HepG2 (cell line): Measurements from ENCODE around the gene ALX3. TPM values are rescaled to one million over a fixed set of nuclear protein-coding genes. Genes with fewer than 3 reads are reported as not detected.

Experiments used
- ATAC-seq: fragments of 200-7000 bp; cut with Tn5 transposase; 3 replicates; pipeline ENCODE4 v1.9.1; 2020; ENCODE audit warnings: mild to moderate bottlenecking, moderate library complexity
- BruUV-seq: library from RNA; stranded (reverse); fragments of 400-500 nt; replicated peaks from 2 replicates; lab custom pipeline; 2021; lab: Mats Ljungman, UMichigan
- CTCF ChIA-PET: fragments of 300-600 bp; formaldehyde crosslinking; extraction: SDS; loops from one replicate; lab custom pipeline; 2021; ENCODE audit warnings: low total read pairs, inconsistent platforms, low intra/inter-chr PET ratio; lab: Yijun Ruan, JAX
- POLR2A ChIA-PET: fragments of 350-600 bp; sonication (Branson Sonifier 250); formaldehyde crosslinking; loops from one replicate; lab custom pipeline; 2020; ENCODE audit warnings: antibody characterized with exemption, inconsistent platforms; lab: Yijun Ruan, JAX
- DNase-seq: peaks from one replicate; pipeline ENCODE4 v3.0.0-alpha.2; 2015; ENCODE audit warnings: low spot score
- FAIRE-seq: peaks from 3 replicates; lab custom pipeline; 2011; peaks lifted over from hg19 to GRCh38; lab: Jason Lieb, UNC
- H2AFZ ChIP-seq: one replicate; pipeline ENCODE4 v1.6.1; 2011; ENCODE audit warnings: low read length, inconsistent platforms
- H3K27ac ChIP-seq: fragments of 300-600 bp; 3 replicates; pipeline ENCODE4 v1.8.0; 2011; ENCODE audit warnings: mixed run types, mild to moderate bottlenecking, mixed read lengths, low read length, inconsistent platforms; ENCODE audit not compliant: insufficient read depth; ENCODE audit errors: extremely low read length
- H3K27me3 ChIP-seq, 2 experiments: fragments of 200-600 bp in 1 of 2; 2 replicates in 1 of 2; 3 replicates in 1 of 2; pipeline versions ENCODE4 v1.6.0 to v1.8.0; 2011; ENCODE audit warnings: low read length in 2 of 2, mild to moderate bottlenecking in 2 of 2, moderate library complexity in 2 of 2, inconsistent platforms in 1 of 2; ENCODE audit not compliant: insufficient read depth in 2 of 2, control insufficient read depth in 1 of 2
- H3K36me3 ChIP-seq, 2 experiments: fragments of 200-600 bp in 1 of 2; replicated peaks in 1 of 2; 2 replicates in 1 of 2; 3 replicates in 1 of 2; pipeline versions ENCODE4 v1.5.1 to v1.8.0; 2011; ENCODE audit warnings: low read length in 2 of 2, inconsistent platforms in 1 of 2; ENCODE audit not compliant: insufficient read depth in 2 of 2, control insufficient read depth in 1 of 2
- H3K4me1 ChIP-seq: 2 replicates; pipeline ENCODE4 v1.5.1; 2012; ENCODE audit warnings: low read length, inconsistent platforms; ENCODE audit not compliant: insufficient read depth
- H3K4me2 ChIP-seq: 2 replicates; pipeline ENCODE4 v1.6.0; 2011; ENCODE audit warnings: low read depth, low read length, inconsistent platforms
- H3K4me3 ChIP-seq, 3 experiments: fragments of 200-600 bp in 1 of 3; sonication (generic), shearing (Covaris generic) in 1 of 3; replicated peaks in 1 of 3; 2 replicates each; pipeline ENCODE4 v1.5.1; 2011 to 2016; ENCODE audit warnings: low read length in 3 of 3, inconsistent platforms in 2 of 3, low read depth in 2 of 3, mild to moderate bottlenecking in 2 of 3, control low read depth in 1 of 3, mixed read lengths in 1 of 3; ENCODE audit not compliant: insufficient read depth in 1 of 3
- H3K79me2 ChIP-seq: one replicate; pipeline ENCODE4 v1.6.1; 2011; ENCODE audit warnings: low read length, inconsistent platforms; ENCODE audit not compliant: insufficient read depth
- H3K9ac ChIP-seq: 2 replicates; pipeline ENCODE4 v1.6.0; 2011; ENCODE audit warnings: mild to moderate bottlenecking, low read depth, low read length, inconsistent platforms; ENCODE audit not compliant: insufficient read depth
- H3K9me3 ChIP-seq: 2 replicates; pipeline ENCODE4 v1.5.1; 2012; ENCODE audit warnings: mild to moderate bottlenecking, low read length
- H4K20me1 ChIP-seq: 2 replicates; pipeline ENCODE4 v1.6.0; 2011; ENCODE audit warnings: inconsistent platforms, mild to moderate bottlenecking, low read length, moderate library complexity; ENCODE audit not compliant: insufficient read depth
- ATF7-NPFF ChIP-seq: sonication (generic); formaldehyde crosslinking; IDR thresholded peaks from 2 replicates; pipeline ENCODE4 v1.8.1; 2023; ENCODE audit warnings: mild to moderate bottlenecking, low read depth, missing genetic modification reagents, moderate library complexity
- FOXK1 ChIP-seq: sonication (generic); formaldehyde crosslinking; IDR thresholded peaks from 2 replicates; pipeline ENCODE4 v1.4.0; 2020; ENCODE audit warnings: low read depth, missing genetic modification reagents, borderline replicate concordance
- KLF16 ChIP-seq, 2 experiments: sonication (generic) in 1 of 2; formaldehyde crosslinking in 1 of 2; IDR thresholded peaks; 2 replicates each; pipeline versions ENCODE4 v1.6.1 to v1.8.0; 2016 to 2023; ENCODE audit warnings: missing genetic modification reagents in 2 of 2, missing compliant biosample characterization in 1 of 2
- MXD3 ChIP-seq: IDR thresholded peaks from 2 replicates; pipeline ENCODE4 v1.6.1; 2016; ENCODE audit warnings: mild to moderate bottlenecking, missing biosample characterization, missing genetic modification reagents
- NFE2L2 ChIP-seq: fragments of 150-350 bp; IDR thresholded peaks from 2 replicates; pipeline ENCODE4 v1.6.1; 2014; ENCODE audit warnings: low read length
- NRL ChIP-seq: sonication (generic); formaldehyde crosslinking; IDR thresholded peaks from 2 replicates; pipeline ENCODE4 v1.5.0; 2020; ENCODE audit warnings: missing genetic modification reagents, mild to moderate bottlenecking, moderate library complexity, borderline replicate concordance
- PAF1 ChIP-seq: IDR thresholded peaks from 2 replicates; pipeline ENCODE4 v1.6.1; 2016; ENCODE audit warnings: missing genetic modification reagents, missing compliant biosample characterization
- RFXAP ChIP-seq: sonication (generic); formaldehyde crosslinking; IDR thresholded peaks from 2 replicates; pipeline ENCODE4 v1.4.0; 2020; ENCODE audit warnings: missing genetic modification reagents, borderline replicate concordance
- SMARCE1 ChIP-seq: fragments of 450-650 bp; IDR thresholded peaks from 2 replicates; pipeline ENCODE4 v1.6.1; 2017; ENCODE audit warnings: borderline replicate concordance
- TFDP2 ChIP-seq: sonication (generic); formaldehyde crosslinking; IDR thresholded peaks from 2 replicates; pipeline ENCODE4 v1.4.0; 2020; ENCODE audit warnings: missing genetic modification reagents
- ZBTB49 ChIP-seq: sonication (generic); formaldehyde crosslinking; IDR thresholded peaks from 2 replicates; pipeline ENCODE4 v1.4.0; 2020; ENCODE audit warnings: missing genetic modification reagents, borderline replicate concordance
- ZNF30 ChIP-seq: sonication (generic); formaldehyde crosslinking; IDR thresholded peaks from 2 replicates; pipeline ENCODE4 v1.5.0; 2020; ENCODE audit warnings: mild to moderate bottlenecking, missing genetic modification reagents
- ZNF580 ChIP-seq: IDR thresholded peaks from 2 replicates; pipeline ENCODE4 v1.6.1; 2016; ENCODE audit warnings: low read depth, borderline replicate concordance
- ZNF761 ChIP-seq: sonication (generic); formaldehyde crosslinking; conservative IDR thresholded peaks from 2 replicates; pipeline ENCODE4 v1.4.0; 2020; ENCODE audit warnings: mild to moderate bottlenecking, missing genetic modification reagents
- ZNF768 ChIP-seq: sonication (generic); formaldehyde crosslinking; IDR thresholded peaks from 2 replicates; pipeline ENCODE4 v1.4.0; 2020; ENCODE audit warnings: missing genetic modification reagents
- ZNF775 ChIP-seq: sonication (generic); formaldehyde crosslinking; IDR thresholded peaks from 2 replicates; pipeline ENCODE4 v1.4.0; 2020; ENCODE audit warnings: missing genetic modification reagents, mild to moderate bottlenecking, moderate library complexity, borderline replicate concordance
- ZSCAN30 ChIP-seq: sonication (generic); formaldehyde crosslinking; IDR thresholded peaks from 2 replicates; pipeline ENCODE4 v1.5.0; 2020; ENCODE audit warnings: mild to moderate bottlenecking, missing genetic modification reagents
- ZZZ3 ChIP-seq: sonication (generic); formaldehyde crosslinking; IDR thresholded peaks from 2 replicates; pipeline ENCODE4 v1.4.0; 2020; ENCODE audit warnings: missing genetic modification reagents, mild to moderate bottlenecking, borderline replicate concordance
- WGBS: methylation state at CpG from one replicate; pipeline ENCODE4 v1.1.6; 2017; ENCODE audit warnings: low lambda C conversion rate; 5-methylcytosine and 5-hydroxymethylcytosine counted together
- in situ Hi-C: cut with HindIII; loops from 2 replicates; pipeline ENCODE4 v1.10.0; 2017; ENCODE audit warnings: low pct_unique_long_range_greater_than_20kb; ENCODE audit not compliant: extremely low pct_ligation_motif_present
- intact Hi-C: fragments of 100-400 bp; cut with micrococcal nuclease; formaldehyde crosslinking; loops from one replicate; pipeline ENCODE4 v1.10.0; 2022; ENCODE audit not compliant: unreplicated experiment
- polyA plus RNA-seq, 8 experiments: library from polyadenylated mRNA; depleted of rRNA in 3 of 8; stranded (reverse) in 7 of 8; unstranded in 1 of 8; fragments of >200 nt; fragmentation: Illumina TruSeq in 4 of 8; extraction: Trizol in 4 of 8; gene quantifications; 2 replicates each; pipeline versions ENCODE4 v1.2.1 to v1.2.3, GENCODE V29; 2011 to 2016; ENCODE audit warnings: low read depth in 4 of 8, missing spikeins in 1 of 8, mixed read lengths in 1 of 8; ENCODE audit not compliant: insufficient read depth in 1 of 8
- total RNA-seq, 5 experiments: library from RNA; depleted of rRNA; stranded (reverse); fragments of >200 nt; fragmentation: Illumina TruSeq; extraction: Trizol; gene quantifications; 2 replicates each; pipeline ENCODE4 v1.2.3, GENCODE V29; 2016; ENCODE audit warnings: low read depth in 1 of 5
- TF ChIP-seq, protein P1 (sequence below): sonication (generic); formaldehyde crosslinking; conservative IDR thresholded peaks from 2 replicates; pipeline ENCODE4 v1.8.0; 2022; ENCODE audit warnings: low read depth, missing genetic modification reagents

ALX3 gene
- total and polyA plus RNA-seq, 2 of the 13 experiments (the other 11 are each of a cell fraction or from before 2014, with no cell fraction given): not detected

DNA sequence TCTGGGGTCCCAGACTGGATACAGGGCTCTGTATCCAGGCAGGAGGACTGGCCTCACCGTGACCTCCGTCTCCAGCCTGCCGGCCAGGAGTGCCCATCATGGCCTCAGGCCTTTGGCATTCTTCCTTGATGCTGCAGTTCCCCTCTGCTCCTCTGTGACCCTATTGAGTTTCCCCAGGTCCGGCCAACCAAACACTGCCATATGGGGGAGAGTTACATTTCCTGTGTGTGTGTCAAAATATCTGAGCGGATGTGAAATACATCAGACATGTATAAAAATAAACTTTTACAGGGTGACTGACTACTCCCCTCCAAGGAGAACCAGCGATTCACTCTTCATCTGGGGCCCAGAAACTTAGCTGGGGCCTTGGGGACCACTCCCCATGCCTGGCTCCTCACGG, 31.6 kb upstream of the ALX3 start (continued):
- TF ChIP-seq ZSCAN30 (CRISPR knock-in tag) (no peak), RFXAP (CRISPR knock-in tag) (no peak), NFE2L2 (no peak), ZNF768 (no peak)

DNA sequence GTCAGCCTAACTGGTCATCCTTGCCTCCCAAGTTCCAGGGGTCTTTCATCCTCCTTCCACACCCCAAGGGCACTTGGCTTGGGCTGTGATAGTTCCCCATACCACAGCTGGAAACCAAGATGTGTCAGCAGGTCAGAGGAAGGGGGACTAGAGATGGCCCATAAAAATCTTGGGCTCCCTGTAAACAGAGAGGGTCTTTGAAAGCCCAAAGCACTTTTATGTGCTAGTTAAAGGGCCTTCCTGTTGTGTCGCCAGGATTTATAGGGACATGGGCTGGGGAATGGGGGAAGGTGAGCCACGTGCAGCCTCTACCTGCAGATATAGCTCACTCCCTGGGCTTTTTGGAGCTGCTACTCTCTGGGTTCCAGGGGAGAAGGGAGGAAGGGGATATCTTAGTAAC, 29.9 kb upstream of the ALX3 start:
- intact Hi-C loops: no loop called here
- ChIA-PET POLR2A (no interaction called here), CTCF (no interaction called here)
- BruUV-seq: no TSS peak
- FAIRE-seq (no peak), ATAC-seq (no peak), DNase-seq (no peak)
- no peaks in the 10 kb centered on the region for H3K9me3 ChIP-seq
- no peaks in the 10 kb centered on the region for H3K36me3 ChIP-seq
- H3K27ac ChIP-seq: no peak overlapping the region
- peaks cover 18% of the 10 kb centered on the region for H3K4me1 ChIP-seq
- no peaks in the 10 kb centered on the region for H4K20me1 ChIP-seq
- no peak overlapping the region for H3K4me2 ChIP-seq
- H3K9ac ChIP-seq: no peak overlapping the region
- in situ Hi-C loops: no loop called here
- no peaks in the 10 kb centered on the region for H3K79me2 ChIP-seq
- no peak overlapping the region for H2AFZ ChIP-seq
- no peak overlapping the region for H3K4me3 ChIP-seq
- H3K27me3 ChIP-seq: peaks cover 2 to 38% of the 10 kb centered on the region in 2 experiments
- WGBS: no CpG with 5 or more reads among the region's 2 CpGs
- no peak for TF ChIP-seq ZNF775 (CRISPR knock-in tag)
- no peak for TF ChIP-seq ATF7-NPFF (CRISPR knock-in tag)
- no peak for TF ChIP-seq PAF1 (CRISPR knock-in tag)
- TF ChIP-seq TFDP2 (CRISPR knock-in tag): no peak
- no peak for TF ChIP-seq ZNF580 (CRISPR knock-in tag)
- no peak for TF ChIP-seq KLF16 (CRISPR knock-in tag; IDR thresholded peaks at IDR 0.05)
- TF ChIP-seq SMARCE1: no peak
- no peak for TF ChIP-seq NRL (CRISPR knock-in tag)
- TF ChIP-seq, protein P1, sequence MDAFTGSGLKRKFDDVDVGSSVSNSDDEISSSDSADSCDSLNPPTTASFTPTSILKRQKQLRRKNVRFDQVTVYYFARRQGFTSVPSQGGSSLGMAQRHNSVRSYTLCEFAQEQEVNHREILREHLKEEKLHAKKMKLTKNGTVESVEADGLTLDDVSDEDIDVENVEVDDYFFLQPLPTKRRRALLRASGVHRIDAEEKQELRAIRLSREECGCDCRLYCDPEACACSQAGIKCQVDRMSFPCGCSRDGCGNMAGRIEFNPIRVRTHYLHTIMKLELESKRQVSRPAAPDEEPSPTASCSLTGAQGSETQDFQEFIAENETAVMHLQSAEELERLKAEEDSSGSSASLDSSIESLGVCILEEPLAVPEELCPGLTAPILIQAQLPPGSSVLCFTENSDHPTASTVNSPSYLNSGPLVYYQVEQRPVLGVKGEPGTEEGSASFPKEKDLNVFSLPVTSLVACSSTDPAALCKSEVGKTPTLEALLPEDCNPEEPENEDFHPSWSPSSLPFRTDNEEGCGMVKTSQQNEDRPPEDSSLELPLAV (CRISPR knock-in tag): no peak
- no peak for TF ChIP-seq MXD3 (CRISPR knock-in tag)
- TF ChIP-seq ZNF30 (CRISPR knock-in tag): no peak
- no peak for TF ChIP-seq ZZZ3 (CRISPR knock-in tag)
- no peak for TF ChIP-seq ZNF761 (CRISPR knock-in tag)
- no peak for TF ChIP-seq ZBTB49
- TF ChIP-seq FOXK1 (CRISPR knock-in tag): no peak
